ENCODE measurements around the gene SLC28A2.
"Not testable (repeated sequence)": the region's sequence is repeated elsewhere in the genome, so short reads cannot be mapped to it uniquely, and the experiment has no call there.

SLC28A2 gene

GRCh38 chr15:45263854-45264253, 11.8 kb downstream of the SLC28A2 start:
- no peak for DNase-seq

- DNase-seq: no peak
Observed at GRCh38 chr15:45265506-45265905, 13.5 kb downstream of the SLC28A2 start.

- peak in 1 of 2 experiments; percentile 18 for DNase-seq
Observed at GRCh38 chr15:45268135-45268534, 16.1 kb downstream of the SLC28A2 start.

GRCh38 chr15:45274636-45275380, 22.8 kb downstream of the SLC28A2 start:
- DNase-seq: no peak

- DNase-seq: peak in 1 of 2 experiments; percentile 58
Observed at GRCh38 chr15:45276831-45277230, 24.8 kb downstream of the SLC28A2 start.

GRCh38 chr15:45279024-45279698, 27.1 kb downstream of the SLC28A2 start:
- peak; percentile 98 to 99 for DNase-seq

GRCh38 chr15:45285413-45285812, 33.4 kb downstream of the SLC28A2 start:
- DNase-seq: no peak

GRCh38 chr15:45287390-45287956, 35.4 kb downstream of the SLC28A2 start:
- no peak for DNase-seq

- no peak for DNase-seq
Observed at GRCh38 chr15:45288947-45289346, 36.9 kb downstream of the SLC28A2 start.

- no peak for DNase-seq
Observed at GRCh38 chr15:45291822-45292582, 40.0 kb downstream of the SLC28A2 start.

- DNase-seq: not testable (repeated sequence)
Observed at GRCh38 chr15:45293326-45293725, 41.3 kb downstream of the SLC28A2 start.

GRCh38 chr15:45298964-45299378, 46.9 kb downstream of the SLC28A2 start:
- not testable (repeated sequence) for DNase-seq

- no peak for DNase-seq
Observed at GRCh38 chr15:45304711-45305110, 52.7 kb downstream of the SLC28A2 start.

GRCh38 chr15:45306105-45306504, 54.1 kb downstream of the SLC28A2 start:
- no peak for DNase-seq

- DNase-seq: peak in 1 of 2 experiments; percentile 24
Observed at GRCh38 chr15:45307230-45307924, 55.3 kb downstream of the SLC28A2 start.

- DNase-seq: not testable (repeated sequence)
Observed at GRCh38 chr15:45314117-45314516, 62.1 kb downstream of the SLC28A2 start.

- DNase-seq: no peak
Observed at GRCh38 chr15:45314960-45315359, 62.9 kb downstream of the SLC28A2 start.

- no peak for DNase-seq
Observed at GRCh38 chr15:45319472-45320214, 67.6 kb downstream of the SLC28A2 start.

GRCh38 chr15:45320581-45321205, 68.7 kb downstream of the SLC28A2 start:
- DNase-seq: no peak

- DNase-seq: no peak
Observed at GRCh38 chr15:45326280-45326679, 74.2 kb downstream of the SLC28A2 start.

GRCh38 chr15:45326741-45327140, 74.7 kb downstream of the SLC28A2 start:
- no peak for DNase-seq

Measured in NCI-H524 (cell line).